ENCODE measurements around the gene KRTAP10-10. TPM values are rescaled to one million over a fixed set of nuclear protein-coding genes. Genes with fewer than 3 reads are reported as not detected.

Gene KRTAP10-10
- total and polyA plus RNA-seq, 9 of the 15 experiments (the other 6 are each of a cell fraction or from before 2014, with no cell fraction given): not detected

- BruUV-seq (replicated peaks): no TSS peak
- Histone ChIP-seq H3K4me1 (replicated peaks in 1 of 2; ENCODE audit: control insufficient read depth in 2 of 2, insufficient read depth in 2 of 2, low read length in 2 of 2) (peaks cover 0 to 10% of the 10 kb centered on the region in 2 experiments; a peak in 2 of 5 replicates), H3K9me1 (ENCODE audit: control insufficient read depth, insufficient read depth, low read length) (peaks cover 3% of the 10 kb centered on the region), H3K27me3 (ENCODE audit: control insufficient read depth in 2 of 2, insufficient read depth in 2 of 2, low read length in 2 of 2) (peaks cover 14 to 44% of the 10 kb centered on the region in 2 experiments; a peak in 4 of 5 replicates), H3K9me3 (replicated peaks; ENCODE audit: control insufficient read depth, insufficient read depth, low read depth, low read length) (no peaks in the 10 kb centered on the region), H3K27ac (ENCODE audit: extremely low read depth, low read depth, low read length) (no peak overlapping the region), H3K4me2 (ENCODE audit: insufficient read depth, low read length) (no peak overlapping the region), H3K79me2 (ENCODE audit: control insufficient read depth, insufficient read depth, low read length) (no peaks in the 10 kb centered on the region), H2AFZ (ENCODE audit: low read depth, low read length) (no peak overlapping the region), H3K9ac (ENCODE audit: insufficient read depth in 1 of 2, low read depth in 2 of 2, low read length in 2 of 2) (no peak overlapping the region), H3K4me3 (no peak overlapping the region), H4K20me1 (replicated peaks; ENCODE audit: control insufficient read depth, insufficient read depth, low read length) (no peaks in the 10 kb centered on the region), H3K36me3 (ENCODE audit: control insufficient read depth, insufficient read depth, low read length) (no peaks in the 10 kb centered on the region)
- 2% methylated on average over 8 of the region's 8 CpGs for WGBS (ENCODE audit: insufficient coverage, low coverage, missing lambda C conversion rate)
- TF ChIP-seq ZNF57 (CRISPR knock-in tag; IDR thresholded peaks at IDR 0.05) (no peak), ZBTB26 (CRISPR knock-in tag; IDR thresholded peaks at IDR 0.05) (no peak), KAT2B (IDR thresholded peaks at IDR 0.05; ENCODE audit: low read depth, low read length) (no peak), TAF7 (tag; IDR thresholded peaks at IDR 0.05) (no peak), SAP30 (IDR thresholded peaks at IDR 0.05; ENCODE audit: borderline replicate concordance, insufficient read depth, low read depth, low read length, poor library complexity, severe bottlenecking) (no peak)
- TF ChIP-seq, protein P1, sequence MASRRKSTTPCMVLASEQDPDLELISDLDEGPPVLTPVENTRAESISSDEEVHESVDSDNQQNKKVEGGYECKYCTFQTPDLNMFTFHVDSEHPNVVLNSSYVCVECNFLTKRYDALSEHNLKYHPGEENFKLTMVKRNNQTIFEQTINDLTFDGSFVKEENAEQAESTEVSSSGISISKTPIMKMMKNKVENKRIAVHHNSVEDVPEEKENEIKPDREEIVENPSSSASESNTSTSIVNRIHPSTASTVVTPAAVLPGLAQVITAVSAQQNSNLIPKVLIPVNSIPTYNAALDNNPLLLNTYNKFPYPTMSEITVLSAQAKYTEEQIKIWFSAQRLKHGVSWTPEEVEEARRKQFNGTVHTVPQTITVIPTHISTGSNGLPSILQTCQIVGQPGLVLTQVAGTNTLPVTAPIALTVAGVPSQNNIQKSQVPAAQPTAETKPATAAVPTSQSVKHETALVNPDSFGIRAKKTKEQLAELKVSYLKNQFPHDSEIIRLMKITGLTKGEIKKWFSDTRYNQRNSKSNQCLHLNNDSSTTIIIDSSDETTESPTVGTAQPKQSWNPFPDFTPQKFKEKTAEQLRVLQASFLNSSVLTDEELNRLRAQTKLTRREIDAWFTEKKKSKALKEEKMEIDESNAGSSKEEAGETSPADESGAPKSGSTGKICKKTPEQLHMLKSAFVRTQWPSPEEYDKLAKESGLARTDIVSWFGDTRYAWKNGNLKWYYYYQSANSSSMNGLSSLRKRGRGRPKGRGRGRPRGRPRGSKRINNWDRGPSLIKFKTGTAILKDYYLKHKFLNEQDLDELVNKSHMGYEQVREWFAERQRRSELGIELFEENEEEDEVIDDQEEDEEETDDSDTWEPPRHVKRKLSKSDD (conservative IDR thresholded peaks at IDR 0.05; ENCODE audit: low read length): no peak
- in situ Hi-C loops (cut with MboI): no loop called here
- intact Hi-C loops (cut with micrococcal nuclease): no loop called here
- ChIA-PET POLR2A (no interaction called here), CTCF (ENCODE audit: low intra/inter-chr PET ratio) (no interaction called here)
- no peak for FAIRE-seq
- DNase-seq (ENCODE audit: extremely low read depth in 1 of 4, low spot score in 3 of 4): no peak
- no peak for ATAC-seq
Observed at GRCh38 chr21:44617071-44617501, 20.1 kb upstream of the KRTAP10-10 start.

Data from K562 (cell line).